Tibial nerve (tissue), 4 donors: ENCODE results near the gene AGK. TPM values are rescaled to one million over a fixed set of nuclear protein-coding genes. Genes with fewer than 3 reads are reported as not detected.

ENCODE experiments used
- DNase-seq, 2 donors: peaks; one replicate each; pipeline ENCODE4 v3.0.0-alpha.2; 2019; ENCODE audit warnings: low spot score in 2 of 2
- H3K27ac ChIP-seq, 4 donors: fragments of 200-600 bp; sonication (generic) in 3 of 4; one replicate each; pipeline ENCODE4 v1.5.1; 2017 to 2019; ENCODE audit warnings: mild to moderate bottlenecking in 1 of 4
- H3K27me3 ChIP-seq, 2 donors: fragments of 200-600 bp; sonication (generic) in 1 of 2; one replicate each; pipeline versions ENCODE4 v1.5.1 to v1.6.0; 2017 to 2019
- H3K36me3 ChIP-seq, 3 donors: fragments of 200-600 bp; sonication (generic); one replicate each; pipeline ENCODE4 v1.5.1; 2018 to 2019
- H3K4me1 ChIP-seq, 4 donors: fragments of 200-600 bp; sonication (generic) in 3 of 4; one replicate each; pipeline ENCODE4 v1.5.1; 2017 to 2019
- H3K4me3 ChIP-seq, 4 donors: fragments of 200-600 bp; sonication (generic) in 3 of 4; one replicate each; pipeline ENCODE4 v1.5.1; 2017 to 2019; ENCODE audit warnings: mild to moderate bottlenecking in 1 of 4, moderate library complexity in 1 of 4
- H3K9me3 ChIP-seq, 4 donors: fragments of 200-600 bp; sonication (generic) in 3 of 4; one replicate each; pipeline ENCODE4 v1.5.1; 2017 to 2019
- CTCF ChIP-seq, 5 experiments: fragments of 200-600 bp in 3 of 5; fragments of 450-650 bp in 2 of 5; sonication (generic) in 3 of 5; IDR thresholded peaks; one replicate each; pipeline ENCODE4 v1.5.1; 2016 to 2019; ENCODE audit warnings: antibody characterized with exemption in 5 of 5, mild to moderate bottlenecking in 3 of 5, moderate library complexity in 2 of 5
- EP300 ChIP-seq, 2 donors: sonication (generic); formaldehyde crosslinking; IDR thresholded peaks; one replicate each; pipeline ENCODE4 v1.6.1; 2017; ENCODE audit warnings: antibody characterized with exemption in 2 of 2, mild to moderate bottlenecking in 1 of 2
- POLR2A ChIP-seq, 2 donors: fragments of 450-650 bp; IDR thresholded peaks; one replicate each; pipeline ENCODE4 v1.6.1; 2017; ENCODE audit warnings: antibody characterized with exemption in 2 of 2, mild to moderate bottlenecking in 2 of 2, moderate library complexity in 2 of 2
- WGBS, 2 donors: methylation state at CpG; one replicate each; pipeline ENCODE4 v1.1.5; 2018; 5-methylcytosine and 5-hydroxymethylcytosine counted together
- total RNA-seq, 4 donors: library from RNA; depleted of rRNA; stranded (reverse); fragments of >200 nt; gene quantifications; one replicate each; pipeline ENCODE4 v1.1.0, GENCODE V29; 2016

The AGK gene
- total RNA-seq, 4 donors from 2014 or later, result 16.4 to 45.9 (median 26.3) TPM

GRCh38 chr7:141590666-141591065 is 39.5 kb downstream of the AGK start:
- 90 to 93% methylated on average over 3 of the region's 3 CpGs for WGBS, 2 donors
- Histone ChIP-seq H3K4me1 (peaks cover 0 to 24% (median 3%) of the 10 kb centered on the region in 4 donors), H3K36me3 (peaks cover 0 to 11% (median 0%) of the 10 kb centered on the region in 3 donors), H3K27me3 (no peaks in the 10 kb centered on the region), H3K4me3 (no peak overlapping the region), H3K9me3 (no peaks in the 10 kb centered on the region), H3K27ac (no peak overlapping the region)
- DNase-seq, result no peak
- TF ChIP-seq POLR2A (IDR thresholded peaks at IDR 0.05) (no peak), CTCF (IDR thresholded peaks at IDR 0.05) (no peak), EP300 (IDR thresholded peaks at IDR 0.05) (no peak)

GRCh38 chr7:141593134-141593533 is 41.9 kb downstream of the AGK start:
- no peak overlapping the region for H3K4me3 ChIP-seq
- TF ChIP-seq CTCF (IDR thresholded peaks at IDR 0.05), result no peak
- no peak for TF ChIP-seq POLR2A (IDR thresholded peaks at IDR 0.05)
- no peak for TF ChIP-seq EP300 (IDR thresholded peaks at IDR 0.05)
- no peak for DNase-seq
- H3K9me3 ChIP-seq, result no peaks in the 10 kb centered on the region
- H3K36me3 ChIP-seq, result peaks cover 0 to 28% (median 6%) of the 10 kb centered on the region in 3 donors
- peaks cover 0 to 6% (median 0%) of the 10 kb centered on the region in 4 donors for H3K4me1 ChIP-seq
- H3K27ac ChIP-seq, result no peak overlapping the region
- no peaks in the 10 kb centered on the region for H3K27me3 ChIP-seq
- 27 to 31% methylated on average over 2 of the region's 2 CpGs for WGBS, 2 donors

- Histone ChIP-seq H3K27me3 (no peaks in the 10 kb centered on the region), H3K36me3 (peaks cover 0 to 37% (median 6%) of the 10 kb centered on the region in 3 donors), H3K27ac (no peak overlapping the region), H3K9me3 (no peaks in the 10 kb centered on the region), H3K4me3 (no peak overlapping the region), H3K4me1 (peaks cover 0 to 6% (median 0%) of the 10 kb centered on the region in 4 donors)
- 93 to 94% methylated on average over 2 of the region's 2 CpGs for WGBS, 2 donors
- DNase-seq, result no peak
- TF ChIP-seq CTCF (IDR thresholded peaks at IDR 0.05), result no peak
- TF ChIP-seq POLR2A (IDR thresholded peaks at IDR 0.05), result no peak
- no peak for TF ChIP-seq EP300 (IDR thresholded peaks at IDR 0.05)
These were observed 46.8 kb downstream of the AGK start for GRCh38 chr7:141597966-141598365.

GRCh38 chr7:141598408-141598807 is 47.2 kb downstream of the AGK start:
- H3K36me3 ChIP-seq, result peaks cover 0 to 39% (median 6%) of the 10 kb centered on the region in 3 donors
- peaks cover 0 to 2% (median 0%) of the 10 kb centered on the region in 4 donors for H3K4me1 ChIP-seq
- no peak overlapping the region for H3K4me3 ChIP-seq
- DNase-seq, result no peak
- 93 to 96% methylated on average over 2 of the region's 2 CpGs for WGBS, 2 donors
- no peaks in the 10 kb centered on the region for H3K9me3 ChIP-seq
- no peak overlapping the region for H3K27ac ChIP-seq
- no peaks in the 10 kb centered on the region for H3K27me3 ChIP-seq
- no peak for TF ChIP-seq CTCF (IDR thresholded peaks at IDR 0.05)
- no peak for TF ChIP-seq POLR2A (IDR thresholded peaks at IDR 0.05)
- TF ChIP-seq EP300 (IDR thresholded peaks at IDR 0.05), result no peak

- Histone ChIP-seq H3K4me1 (no peaks in the 10 kb centered on the region), H3K4me3 (no peak overlapping the region), H3K9me3 (no peaks in the 10 kb centered on the region), H3K36me3 (peaks cover 0 to 36% (median 6%) of the 10 kb centered on the region in 3 donors), H3K27ac (no peak overlapping the region), H3K27me3 (no peaks in the 10 kb centered on the region)
- WGBS, 2 donors, result 83% methylated on average over 4 of the region's 4 CpGs
- TF ChIP-seq POLR2A (IDR thresholded peaks at IDR 0.05) (no peak), CTCF (IDR thresholded peaks at IDR 0.05) (no peak), EP300 (IDR thresholded peaks at IDR 0.05) (no peak)
- no peak for DNase-seq
These were observed 49.2 kb downstream of the AGK start for GRCh38 chr7:141600168-141601006.
